ENCODE results near the gene JAZF1.

JAZF1 gene

DNA sequence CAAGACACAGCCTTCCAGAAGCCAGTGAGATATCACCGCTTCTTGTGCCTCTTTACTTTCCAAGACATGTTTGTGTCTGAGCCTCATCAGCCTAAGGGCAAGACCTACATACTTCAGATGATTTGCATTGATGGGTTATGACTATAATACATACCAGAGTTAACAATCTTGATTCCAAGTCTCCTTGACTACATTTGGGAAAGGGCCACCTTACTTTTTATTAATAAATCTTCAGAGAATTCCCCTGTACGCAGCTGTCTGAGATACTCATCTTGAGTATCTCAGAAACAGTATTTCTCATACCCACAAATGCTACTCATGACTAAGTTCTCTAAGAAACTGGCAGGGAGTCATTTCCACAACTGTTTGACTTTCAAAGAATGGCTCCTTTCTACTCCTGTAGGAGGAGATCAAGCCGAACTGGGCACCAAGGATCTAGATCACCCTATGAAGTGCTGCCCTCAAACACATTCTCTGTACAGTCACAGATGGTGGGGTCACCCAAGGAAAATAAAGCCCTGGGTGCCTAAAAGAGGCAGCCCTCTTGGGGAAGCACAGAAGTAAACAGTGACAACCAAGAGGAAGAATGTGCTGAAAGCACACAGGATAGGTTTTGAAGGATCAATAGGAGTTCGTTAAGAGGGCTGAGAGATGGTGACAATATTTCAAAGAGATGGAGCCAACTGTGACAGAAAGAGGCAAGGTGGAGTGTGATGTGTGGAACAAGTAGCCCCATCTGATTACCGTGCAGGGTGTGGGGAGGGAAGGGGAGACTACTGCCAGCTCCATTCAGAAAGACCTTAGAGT lies 138.9 kb downstream of the JAZF1 start:
- peak; percentile 79 for DNase-seq (ENCODE audit: low read depth)
- TF ChIP-seq, protein P1, sequence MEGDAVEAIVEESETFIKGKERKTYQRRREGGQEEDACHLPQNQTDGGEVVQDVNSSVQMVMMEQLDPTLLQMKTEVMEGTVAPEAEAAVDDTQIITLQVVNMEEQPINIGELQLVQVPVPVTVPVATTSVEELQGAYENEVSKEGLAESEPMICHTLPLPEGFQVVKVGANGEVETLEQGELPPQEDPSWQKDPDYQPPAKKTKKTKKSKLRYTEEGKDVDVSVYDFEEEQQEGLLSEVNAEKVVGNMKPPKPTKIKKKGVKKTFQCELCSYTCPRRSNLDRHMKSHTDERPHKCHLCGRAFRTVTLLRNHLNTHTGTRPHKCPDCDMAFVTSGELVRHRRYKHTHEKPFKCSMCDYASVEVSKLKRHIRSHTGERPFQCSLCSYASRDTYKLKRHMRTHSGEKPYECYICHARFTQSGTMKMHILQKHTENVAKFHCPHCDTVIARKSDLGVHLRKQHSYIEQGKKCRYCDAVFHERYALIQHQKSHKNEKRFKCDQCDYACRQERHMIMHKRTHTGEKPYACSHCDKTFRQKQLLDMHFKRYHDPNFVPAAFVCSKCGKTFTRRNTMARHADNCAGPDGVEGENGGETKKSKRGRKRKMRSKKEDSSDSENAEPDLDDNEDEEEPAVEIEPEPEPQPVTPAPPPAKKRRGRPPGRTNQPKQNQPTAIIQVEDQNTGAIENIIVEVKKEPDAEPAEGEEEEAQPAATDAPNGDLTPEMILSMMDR (conservative IDR thresholded peaks at IDR 0.05; ENCODE audit: low read depth, low read length), result no peak

DNA sequence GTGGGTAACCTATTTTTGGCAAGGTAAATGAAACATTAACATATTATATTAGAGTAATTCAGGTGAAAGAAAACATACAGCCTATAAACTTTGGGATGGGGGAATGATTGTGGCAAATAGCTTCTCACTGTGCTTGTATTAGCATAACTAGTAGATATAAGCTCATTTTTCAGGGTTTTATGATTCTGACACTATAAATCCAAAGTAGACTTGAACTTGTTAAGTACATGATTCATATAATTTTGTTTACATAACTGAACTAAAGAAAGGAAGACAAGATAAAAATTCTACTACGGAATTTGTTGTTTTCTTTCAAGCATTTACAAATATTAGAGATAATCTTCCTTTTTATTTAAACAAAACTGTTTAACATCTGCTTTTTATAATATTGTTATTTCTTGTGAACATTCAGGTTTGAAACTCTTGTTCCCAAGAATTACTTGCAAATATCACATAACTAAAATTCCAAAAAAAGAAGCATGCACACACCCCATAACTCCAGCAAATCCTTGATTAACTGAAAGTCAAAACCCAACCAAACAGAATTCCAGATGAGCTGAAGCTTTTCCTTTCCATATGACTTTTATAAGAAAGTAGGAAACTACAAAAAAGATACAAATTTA lies 142.3 kb downstream of the JAZF1 start:
- H3K4me3 ChIP-seq (ENCODE audit: low read depth, low read length), result no peak overlapping the region
- DNase-seq (ENCODE audit: low read depth), result no peak
- TF ChIP-seq, protein P1 (conservative IDR thresholded peaks at IDR 0.05; ENCODE audit: low read depth, low read length), result no peak

More for the DNA sequence above, 138.9 kb downstream of the JAZF1 start:
- no peak overlapping the region for H3K4me3 ChIP-seq (ENCODE audit: low read depth, low read length)

DNA sequence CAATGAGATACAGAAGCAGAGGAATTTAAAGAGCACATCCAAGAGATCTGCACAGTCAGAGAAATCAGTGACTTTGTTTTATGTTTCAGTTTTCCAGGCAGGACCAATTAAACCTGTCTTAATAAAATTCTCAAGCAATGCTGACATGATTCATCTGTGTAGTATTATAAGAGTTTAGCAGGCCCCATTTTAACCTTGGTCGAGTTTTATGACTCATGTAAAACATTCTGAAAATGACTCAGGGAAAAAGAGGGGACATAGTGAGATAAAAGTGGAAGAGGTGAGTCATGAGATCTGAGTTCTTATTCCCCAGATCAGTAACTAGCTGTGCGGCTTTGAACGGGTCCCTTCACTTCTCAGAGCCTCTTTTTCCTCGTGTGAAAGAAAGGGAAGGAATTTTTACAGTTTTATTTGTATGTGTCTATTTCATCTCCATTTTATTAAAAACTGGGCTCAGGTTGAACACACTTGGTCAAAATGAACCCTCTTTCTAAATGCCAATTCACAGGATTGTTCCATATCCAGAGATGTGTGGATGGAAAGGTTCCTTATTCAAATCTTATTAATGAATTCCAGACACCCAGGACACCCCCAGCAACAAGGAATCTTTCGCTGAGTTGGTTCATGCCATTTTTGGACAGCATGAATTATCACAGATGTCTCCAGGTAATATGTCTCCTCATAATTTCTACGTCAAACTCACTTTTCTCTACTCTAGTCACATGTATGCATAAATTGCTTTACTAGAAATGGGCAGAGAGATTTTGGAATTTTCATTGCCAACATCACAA lies 143.2 kb downstream of the JAZF1 start:
- peak; percentile 93 for DNase-seq (ENCODE audit: low read depth)
- TF ChIP-seq, protein P1 (conservative IDR thresholded peaks at IDR 0.05; ENCODE audit: low read depth, low read length), result no peak
- no peak overlapping the region for H3K4me3 ChIP-seq (ENCODE audit: low read depth, low read length)

DNA sequence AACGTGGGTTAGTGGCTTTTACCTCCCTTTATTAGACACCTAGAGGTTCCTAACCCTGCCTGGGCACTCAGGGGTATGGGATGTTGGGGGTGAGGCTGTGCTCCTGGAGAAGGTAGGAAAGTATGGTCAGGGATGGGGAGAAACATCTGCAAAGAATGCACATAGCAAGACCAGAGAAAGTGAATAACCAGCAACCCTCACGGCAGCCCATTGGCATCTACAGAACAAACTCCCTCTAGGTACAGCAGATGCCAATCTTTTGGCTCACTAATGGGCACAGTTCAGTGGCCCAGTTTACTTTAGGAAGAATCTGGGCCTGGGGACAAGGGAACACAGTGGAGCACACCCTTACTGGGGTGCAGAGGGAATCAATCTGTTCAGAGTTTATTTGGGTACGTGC lies 143.9 kb downstream of the JAZF1 start:
- no peak for DNase-seq (ENCODE audit: low read depth)
- no peak overlapping the region for H3K4me3 ChIP-seq (ENCODE audit: low read depth, low read length)
- TF ChIP-seq, protein P1 (conservative IDR thresholded peaks at IDR 0.05; ENCODE audit: low read depth, low read length), result no peak

DNA sequence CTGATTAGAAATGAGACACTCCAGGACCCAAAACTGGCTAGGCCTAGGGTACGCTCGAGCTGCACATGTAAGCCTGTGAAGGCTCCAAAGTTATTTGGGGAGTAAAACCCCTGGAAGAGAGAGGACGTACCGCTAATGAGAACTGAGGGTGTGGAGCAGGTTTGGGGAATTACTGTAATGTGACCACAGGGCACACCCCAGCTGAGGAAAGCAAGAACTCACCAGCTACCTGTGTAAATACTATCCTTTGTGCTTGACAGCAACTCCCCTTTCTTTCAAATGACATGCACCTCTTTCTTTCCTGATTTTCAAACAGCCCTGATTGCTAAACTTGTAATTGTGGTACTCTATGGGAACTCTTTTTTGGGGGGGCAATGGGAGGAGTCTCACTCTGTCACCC lies 147.2 kb downstream of the JAZF1 start:
- H3K4me3 ChIP-seq (ENCODE audit: low read depth, low read length), result no peak overlapping the region
- DNase-seq (ENCODE audit: low read depth), result no peak
- TF ChIP-seq, protein P1 (conservative IDR thresholded peaks at IDR 0.05; ENCODE audit: low read depth, low read length), result no peak

DNA sequence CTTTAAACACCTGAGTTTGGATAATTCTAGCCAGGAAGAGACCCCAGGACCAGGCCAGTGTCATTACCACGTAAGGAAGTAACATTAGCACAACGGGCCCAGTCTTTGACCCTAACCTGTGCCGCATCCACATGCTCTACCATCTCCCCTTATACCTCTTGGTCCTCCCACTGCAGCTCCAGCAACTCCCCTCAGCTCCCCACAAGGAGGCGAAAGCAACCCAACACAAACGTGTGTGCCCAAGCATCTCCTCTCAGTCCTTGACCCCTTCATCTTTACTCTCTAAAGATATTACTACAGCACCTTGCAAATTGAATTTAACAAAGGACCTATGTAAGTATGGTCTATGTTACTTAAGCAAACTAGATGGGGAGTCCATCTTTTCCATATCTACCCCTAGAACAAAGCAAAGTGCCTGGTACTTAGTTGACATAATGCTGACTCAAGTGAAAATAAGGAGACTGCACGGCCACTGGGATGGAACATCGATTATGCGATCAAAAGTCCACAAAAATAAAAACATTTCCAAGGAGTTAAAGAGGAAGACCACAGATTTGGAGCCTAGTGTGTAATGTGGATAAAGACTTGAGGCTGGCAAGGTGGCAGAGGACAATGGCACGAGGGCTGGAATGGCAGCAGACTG lies 147.7 kb downstream of the JAZF1 start:
- DNase-seq (ENCODE audit: low read depth), result no peak
- H3K4me3 ChIP-seq (ENCODE audit: low read depth, low read length), result no peak overlapping the region
- TF ChIP-seq, protein P1 (conservative IDR thresholded peaks at IDR 0.05; ENCODE audit: low read depth, low read length), result peak; percentile 11

Measured in choroid plexus epithelial cell (primary cell).